Measurements from ENCODE around the gene PAQR9. TPM values are rescaled to one million over a fixed set of nuclear protein-coding genes. Genes with fewer than 3 reads are reported as not detected.

The PAQR9 gene
- total RNA-seq, result not detected
- total RNA-seq (2013), result not detected

GRCh38 chr3:142963516-142964448 is at the start of gene PAQR9:
TSS of gene PAQR9 (minus strand) at chr3:142963674. CDS start at chr3:142963336, 338 bp downstream.
- DNase-seq (peak in 1 of 2 donors; percentile 15), ATAC-seq (peak; percentile 38 to 58 (median 42))
- Histone ChIP-seq H3K9me3 (ENCODE audit: control insufficient read depth, insufficient read depth, low read length) (no peaks in the 10 kb centered on the region), H3K27me3 (ENCODE audit: control insufficient read depth, insufficient read depth, low read length) (peaks cover 21% of the 10 kb centered on the region), H3K4me1 (ENCODE audit: control insufficient read depth, insufficient read depth, low read length) (peaks cover 8% of the 10 kb centered on the region), H3K4me3 (ENCODE audit: low read length) (no peak within 1 kb of the TSS), H3K27ac (ENCODE audit: low read length) (no peak within 1 kb of the TSS), H3K36me3 (ENCODE audit: control insufficient read depth, insufficient read depth, low read length) (no peaks in the 10 kb centered on the region)
- TF ChIP-seq CTCF (IDR thresholded peaks at IDR 0.05), result no peak
- Mint-ChIP-seq H3K9me3 (no peaks in the 10 kb centered on the region), H3K4me1 (peaks cover 5 to 18% of the 10 kb centered on the region in 2 donors), H3K27me3 (ENCODE audit: low read depth in 2 of 2) (peaks cover 40 to 69% of the 10 kb centered on the region in 2 donors), H3K4me3 (peak within 1 kb of the TSS; percentile 85), H3K27ac (no peak within 1 kb of the TSS), H3K36me3 (peaks cover 6% of the 10 kb centered on the region)
- WGBS (ENCODE audit: insufficient coverage), result 3% methylated on average over 117 of the region's 117 CpGs
- intact Hi-C loops (cut with micrococcal nuclease), result no loop called here

- H3K27me3 Mint-ChIP-seq (ENCODE audit: low read depth in 2 of 2), result no peaks in the 10 kb centered on the region
- peaks cover 25% of the 10 kb centered on the region for H3K36me3 ChIP-seq (ENCODE audit: control insufficient read depth, insufficient read depth, low read length)
- DNase-seq (no peak), ATAC-seq (no peak)
- no peaks in the 10 kb centered on the region for H3K9me3 ChIP-seq (ENCODE audit: control insufficient read depth, insufficient read depth, low read length)
- TF ChIP-seq CTCF (IDR thresholded peaks at IDR 0.05), result no peak
- H3K27me3 ChIP-seq (ENCODE audit: control insufficient read depth, insufficient read depth, low read length), result no peaks in the 10 kb centered on the region
- WGBS (ENCODE audit: insufficient coverage), result 90% methylated on average over 2 of the region's 3 CpGs
- no peaks in the 10 kb centered on the region for H3K4me1 ChIP-seq (ENCODE audit: control insufficient read depth, insufficient read depth, low read length)
- no peak overlapping the region for H3K4me3 Mint-ChIP-seq
- no peaks in the 10 kb centered on the region for H3K36me3 Mint-ChIP-seq
- no peaks in the 10 kb centered on the region for H3K9me3 Mint-ChIP-seq
- H3K4me1 Mint-ChIP-seq, result peaks cover 51 to 52% of the 10 kb centered on the region in 2 donors
- no peak overlapping the region for H3K27ac ChIP-seq (ENCODE audit: low read length)
- no peak overlapping the region for H3K27ac Mint-ChIP-seq
- intact Hi-C loops (cut with micrococcal nuclease), result no loop called here
- no peak overlapping the region for H3K4me3 ChIP-seq (ENCODE audit: low read length)
Measured at GRCh38 chr3:143011705-143012104, 48.2 kb upstream of the PAQR9 start.

GRCh38 chr3:143010024-143010423 is 46.5 kb upstream of the PAQR9 start:
- Mint-ChIP-seq H3K36me3 (no peaks in the 10 kb centered on the region), H3K27ac (no peak overlapping the region), H3K9me3 (no peaks in the 10 kb centered on the region), H3K4me1 (peaks cover 64 to 66% of the 10 kb centered on the region in 2 donors), H3K4me3 (no peak overlapping the region), H3K27me3 (ENCODE audit: low read depth in 2 of 2) (no peaks in the 10 kb centered on the region)
- Histone ChIP-seq H3K36me3 (ENCODE audit: control insufficient read depth, insufficient read depth, low read length) (peaks cover 15% of the 10 kb centered on the region), H3K27ac (ENCODE audit: low read length) (no peak overlapping the region), H3K4me3 (ENCODE audit: low read length) (no peak overlapping the region), H3K4me1 (ENCODE audit: control insufficient read depth, insufficient read depth, low read length) (no peaks in the 10 kb centered on the region), H3K27me3 (ENCODE audit: control insufficient read depth, insufficient read depth, low read length) (no peaks in the 10 kb centered on the region), H3K9me3 (ENCODE audit: control insufficient read depth, insufficient read depth, low read length) (no peaks in the 10 kb centered on the region)
- 84% methylated on average over 2 of the region's 3 CpGs for WGBS (ENCODE audit: insufficient coverage)
- ATAC-seq, result no peak
- no peak for TF ChIP-seq CTCF (IDR thresholded peaks at IDR 0.05)
- no peak for DNase-seq
- intact Hi-C loops (cut with micrococcal nuclease), result no loop called here
